Naive B cell (primary cell): ENCODE measurements around the gene VPS35L. TPM values are rescaled to one million over a fixed set of nuclear protein-coding genes. Genes with fewer than 3 reads are reported as not detected.

Experiments
- polyA plus RNA-seq, 6 donors: library from polyadenylated mRNA; unstranded; fragments of 300-500 nt; fragmentation: Illumina TruSeq; gene quantifications; one replicate each; pipeline ENCODE4 v1.2.3, GENCODE V29; 2021; ENCODE audit warnings: low read depth in 6 of 6

VPS35L gene
- polyA plus RNA-seq, 6 donors from 2014 or later = 31.1 to 38.6 (median 33.8) TPM

Other genes with a start within 250 kb of the VPS35L start
- not detected for gene TMC5, start 137.8 kb upstream of the VPS35L start, polyA plus RNA-seq
- 10 to 100 TPM; 25.2 to 36.3 (median 28.2) TPM for gene GDE1, start 33.6 kb upstream of the VPS35L start, polyA plus RNA-seq
- 10 to 100 TPM in 2 of 6 donors, 1 to 10 TPM in 4; 5.1 to 12.6 (median 9.6) TPM for gene CCP110, start 31.8 kb upstream of the VPS35L start, polyA plus RNA-seq
- gene KNOP1, start 162.5 kb downstream of the VPS35L start, polyA plus RNA-seq = 1 to 10 TPM; 2.2 to 8.3 (median 5.9) TPM
- gene IQCK, start 162.6 kb downstream of the VPS35L start, polyA plus RNA-seq = 1 to 10 TPM in 5 of 6 donors, not detected in 1; 1.1 to 3.7 (median 1.9) TPM